K562 (cell line): ENCODE data around the gene GADD45B. TPM values are rescaled to one million over a fixed set of nuclear protein-coding genes. Genes with fewer than 3 reads are reported as not detected.

ENCODE experiments used
- BACH1 ChIP-seq: fragments of 200-800 bp; sonication (Bioruptor generic); IDR thresholded peaks from 2 replicates; pipeline ENCODE4 v1.6.1; 2016; ENCODE audit warnings: missing genetic modification characterization, missing compliant biosample characterization
- CCNT2 ChIP-seq: IDR thresholded peaks from 2 replicates; pipeline ENCODE4 v1.6.1; 2011; ENCODE audit warnings: borderline replicate concordance, low read depth, mild to moderate bottlenecking, moderate library complexity, mixed read lengths, low read length; ENCODE audit not compliant: insufficient read length; ENCODE audit errors: extremely low read depth
- CREB1 ChIP-seq, 2 experiments: sonication (generic) in 1 of 2; formaldehyde crosslinking in 1 of 2; IDR thresholded peaks; 2 replicates each; pipeline versions ENCODE4 v1.6.1 to v1.8.0; 2012 to 2022; ENCODE audit warnings: inconsistent platforms in 1 of 2, mild to moderate bottlenecking in 1 of 2, missing genetic modification reagents in 1 of 2, moderate library complexity in 1 of 2
- CTCF ChIP-seq, 3 experiments: IDR thresholded peaks in 2 of 3; conservative IDR thresholded peaks in 1 of 3; 2 replicates each; pipeline ENCODE4 v1.5.1; 2011 to 2012; ENCODE audit warnings: low read length in 3 of 3, mild to moderate bottlenecking in 3 of 3, control low read depth in 2 of 3, improper control_type of control experiment in 1 of 3, inconsistent platforms in 1 of 3, low read depth in 1 of 3, mixed read lengths in 1 of 3, moderate library complexity in 1 of 3; ENCODE audit not compliant: insufficient read depth in 2 of 3
- EGR1 ChIP-seq: fragments of 450-650 bp; conservative IDR thresholded peaks from 2 replicates; pipeline ENCODE4 v1.6.1; 2017; ENCODE audit warnings: mild to moderate bottlenecking
- FOXK2 ChIP-seq, 2 experiments: fragments of 450-650 bp; IDR thresholded peaks in 1 of 2; conservative IDR thresholded peaks in 1 of 2; 2 replicates each; pipeline ENCODE4 v1.6.1; 2016; ENCODE audit warnings: low read depth in 2 of 2, mild to moderate bottlenecking in 1 of 2
- HLTF ChIP-seq: fragments of 450-650 bp; IDR thresholded peaks from 2 replicates; pipeline ENCODE4 v1.6.1; 2016
- KDM2B ChIP-seq: fragments of 250-450 bp; sonication (Bioruptor Pico); IDR thresholded peaks from 2 replicates; pipeline ENCODE4 v1.8.0; 2021; ENCODE audit warnings: mild to moderate bottlenecking, moderate library complexity
- MEIS2 ChIP-seq: fragments of 450-650 bp; IDR thresholded peaks from 2 replicates; pipeline ENCODE4 v1.6.1; 2014; ENCODE audit warnings: mild to moderate bottlenecking; ENCODE audit not compliant: partially characterized antibody
- MTA3 ChIP-seq: fragments of 450-650 bp; formaldehyde crosslinking; IDR thresholded peaks from 2 replicates; pipeline ENCODE4 v1.6.1; 2017; ENCODE audit warnings: mild to moderate bottlenecking, borderline replicate concordance
- NFIC ChIP-seq: fragments of 450-650 bp; IDR thresholded peaks from 2 replicates; pipeline ENCODE4 v1.6.1; 2017; ENCODE audit warnings: mild to moderate bottlenecking, inconsistent platforms
- RBM17 ChIP-seq: fragments of 200-400 bp; formaldehyde crosslinking; IDR thresholded peaks from 2 replicates; pipeline ENCODE4 v1.6.1; 2017; ENCODE audit warnings: low read depth, mild to moderate bottlenecking, low read length, borderline replicate concordance
- TFAP4 ChIP-seq: sonication (generic); formaldehyde crosslinking; IDR thresholded peaks from 2 replicates; pipeline ENCODE4 v1.8.0; 2022; ENCODE audit warnings: missing genetic modification reagents, mild to moderate bottlenecking, moderate library complexity, borderline replicate concordance
- ZNF696 ChIP-seq: fragments of 250-450 bp; sonication (Bioruptor Pico); conservative IDR thresholded peaks from 2 replicates; pipeline ENCODE4 v1.4.0; 2020; ENCODE audit warnings: mild to moderate bottlenecking, moderate library complexity
- polyA plus RNA-seq, 8 experiments: library from polyadenylated mRNA; depleted of rRNA in 4 of 8; stranded (reverse) in 5 of 8; unstranded in 3 of 8; fragments of >200 nt; fragmentation: Nextera tagmentation in 2 of 8; fragmentation: Illumina TruSeq in 1 of 8; extraction: Ambion mirVana in 2 of 8; extraction: Trizol in 1 of 8; gene quantifications; 2 replicates each; pipeline versions ENCODE4 v1.2.1 to v1.2.3, GENCODE V29; 2011 to 2014; ENCODE audit warnings: inconsistent platforms in 1 of 8, missing spikeins in 1 of 8
- total RNA-seq, 7 experiments: library from RNA; depleted of rRNA in 6 of 7; stranded (reverse); fragments of >200 nt in 6 of 7; fragmentation: Illumina TruSeq in 2 of 7; extraction: Trizol in 2 of 7; gene quantifications; 2 replicates each; pipeline versions ENCODE4 v1.2.1 to v1.2.3, GENCODE V29; 2011 to 2021; ENCODE audit warnings: low replicate concordance in 1 of 7
- TF ChIP-seq, protein P1 (sequence below), 2 experiments: IDR thresholded peaks; 2 replicates each; pipeline ENCODE4 v1.6.1; 2012; ENCODE audit warnings: improper control_type of control experiment in 2 of 2, low read depth in 2 of 2, low read length in 2 of 2, borderline replicate concordance in 1 of 2
- TF ChIP-seq, protein P2 (sequence below): fragments of 200-800 bp; sonication (Bioruptor generic); IDR thresholded peaks from 2 replicates; pipeline ENCODE4 v1.6.1; 2017; ENCODE audit warnings: missing genetic modification characterization, missing compliant biosample characterization
- TF ChIP-seq, protein P3 (sequence below), 2 experiments: fragments of 450-650 bp; conservative IDR thresholded peaks; 2 replicates each; pipeline ENCODE4 v1.6.1; 2017; ENCODE audit warnings: mild to moderate bottlenecking in 2 of 2, moderate library complexity in 2 of 2

GADD45B gene
- total and polyA plus RNA-seq, 9 of the 15 experiments (the other 6 are each of a cell fraction or from before 2014, with no cell fraction given), result 0.06 to 4.1 (median 2.1) TPM

DNA sequence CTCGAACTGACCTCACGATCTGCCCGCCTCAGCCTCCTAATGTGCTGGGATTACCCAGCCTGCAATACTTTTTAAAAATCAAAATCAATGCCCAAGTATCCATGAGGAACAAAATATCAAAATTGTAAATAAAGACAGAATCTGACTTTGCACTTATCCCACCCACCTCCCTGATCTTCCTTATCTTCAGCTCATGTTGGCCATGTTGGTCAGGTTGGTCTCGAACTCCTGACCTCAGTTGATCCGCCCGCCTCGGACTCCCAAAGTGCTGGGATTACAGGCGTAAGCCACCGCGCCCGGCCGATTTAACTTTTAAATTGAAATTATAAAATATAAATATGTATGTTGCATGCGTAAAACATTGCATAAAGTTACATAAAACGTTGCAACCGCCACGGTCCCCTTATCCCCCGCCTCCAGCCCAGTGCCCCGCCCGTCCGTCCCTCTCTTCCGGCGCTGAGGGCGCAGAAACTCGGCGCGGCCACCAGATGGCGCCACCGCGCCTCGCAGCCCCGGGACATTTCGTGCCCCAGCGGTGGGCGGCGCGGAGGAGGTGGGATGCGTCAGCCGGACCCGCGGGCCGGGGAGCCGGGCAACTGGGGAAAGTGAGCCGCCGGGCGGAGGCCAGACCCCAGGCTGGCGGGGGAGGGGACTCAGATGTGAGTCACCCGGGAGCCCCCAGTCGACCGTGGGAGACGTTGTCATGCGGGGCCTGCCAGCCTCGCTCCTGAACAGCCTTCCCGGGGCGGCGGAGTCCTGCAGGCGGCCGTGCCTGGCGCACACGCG lies 1.5 kb upstream of the GADD45B start (continued):
- peak; percentile 83 for TF ChIP-seq TFAP4 (CRISPR knock-in tag)
- TF ChIP-seq RBM17, result no peak
- TF ChIP-seq EGR1, result peak; percentile 96
- TF ChIP-seq CTCF (IDR thresholded peaks at IDR 0.05 in 2 of 3, conservative IDR thresholded peaks at IDR 0.05 in 1 of 3; ENCODE audit: insufficient read depth in 2 of 3, low read depth in 1 of 3, low read length in 3 of 3), result peak; percentile 90 to 97 (median 94)
- TF ChIP-seq, protein P1, sequence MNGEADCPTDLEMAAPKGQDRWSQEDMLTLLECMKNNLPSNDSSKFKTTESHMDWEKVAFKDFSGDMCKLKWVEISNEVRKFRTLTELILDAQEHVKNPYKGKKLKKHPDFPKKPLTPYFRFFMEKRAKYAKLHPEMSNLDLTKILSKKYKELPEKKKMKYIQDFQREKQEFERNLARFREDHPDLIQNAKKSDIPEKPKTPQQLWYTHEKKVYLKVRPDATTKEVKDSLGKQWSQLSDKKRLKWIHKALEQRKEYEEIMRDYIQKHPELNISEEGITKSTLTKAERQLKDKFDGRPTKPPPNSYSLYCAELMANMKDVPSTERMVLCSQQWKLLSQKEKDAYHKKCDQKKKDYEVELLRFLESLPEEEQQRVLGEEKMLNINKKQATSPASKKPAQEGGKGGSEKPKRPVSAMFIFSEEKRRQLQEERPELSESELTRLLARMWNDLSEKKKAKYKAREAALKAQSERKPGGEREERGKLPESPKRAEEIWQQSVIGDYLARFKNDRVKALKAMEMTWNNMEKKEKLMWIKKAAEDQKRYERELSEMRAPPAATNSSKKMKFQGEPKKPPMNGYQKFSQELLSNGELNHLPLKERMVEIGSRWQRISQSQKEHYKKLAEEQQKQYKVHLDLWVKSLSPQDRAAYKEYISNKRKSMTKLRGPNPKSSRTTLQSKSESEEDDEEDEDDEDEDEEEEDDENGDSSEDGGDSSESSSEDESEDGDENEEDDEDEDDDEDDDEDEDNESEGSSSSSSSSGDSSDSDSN (IDR thresholded peaks at IDR 0.05; ENCODE audit: borderline replicate concordance in 1 of 2, low read depth in 2 of 2, low read length in 2 of 2), result no peak
- TF ChIP-seq NFIC, result peak; percentile 26; the same call in 1 of the 2 replicates
- TF ChIP-seq MTA3, result peak; percentile 81; the same call in 1 of the 2 replicates
- no peak for TF ChIP-seq MEIS2
- TF ChIP-seq FOXK2 (conservative IDR thresholded peaks at IDR 0.05 in 1 of 2, IDR thresholded peaks at IDR 0.05 in 1 of 2; ENCODE audit: low read depth in 2 of 2), result 0 out of 4 replicates have a peak, but pooled peaks of 1 of the 2 experiments have one; percentile 31
- TF ChIP-seq CCNT2, result peak; percentile 44
- no peak for TF ChIP-seq ZNF696 (CRISPR knock-in tag)
- no peak for TF ChIP-seq BACH1
- TF ChIP-seq, protein P2, sequence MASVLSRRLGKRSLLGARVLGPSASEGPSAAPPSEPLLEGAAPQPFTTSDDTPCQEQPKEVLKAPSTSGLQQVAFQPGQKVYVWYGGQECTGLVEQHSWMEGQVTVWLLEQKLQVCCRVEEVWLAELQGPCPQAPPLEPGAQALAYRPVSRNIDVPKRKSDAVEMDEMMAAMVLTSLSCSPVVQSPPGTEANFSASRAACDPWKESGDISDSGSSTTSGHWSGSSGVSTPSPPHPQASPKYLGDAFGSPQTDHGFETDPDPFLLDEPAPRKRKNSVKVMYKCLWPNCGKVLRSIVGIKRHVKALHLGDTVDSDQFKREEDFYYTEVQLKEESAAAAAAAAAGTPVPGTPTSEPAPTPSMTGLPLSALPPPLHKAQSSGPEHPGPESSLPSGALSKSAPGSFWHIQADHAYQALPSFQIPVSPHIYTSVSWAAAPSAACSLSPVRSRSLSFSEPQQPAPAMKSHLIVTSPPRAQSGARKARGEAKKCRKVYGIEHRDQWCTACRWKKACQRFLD (CRISPR knock-in tag), result 0 out of 2 replicates have a peak, but pooled peaks have one; percentile 47
- peak; percentile 33; the same call in 1 of the 2 replicates for TF ChIP-seq CREB1 (IDR thresholded peaks at IDR 0.05)
- TF ChIP-seq CREB1 (CRISPR knock-in tag; IDR thresholded peaks at IDR 0.05), result peak; percentile 74; the same call in 1 of the 2 replicates
- TF ChIP-seq, protein P3, sequence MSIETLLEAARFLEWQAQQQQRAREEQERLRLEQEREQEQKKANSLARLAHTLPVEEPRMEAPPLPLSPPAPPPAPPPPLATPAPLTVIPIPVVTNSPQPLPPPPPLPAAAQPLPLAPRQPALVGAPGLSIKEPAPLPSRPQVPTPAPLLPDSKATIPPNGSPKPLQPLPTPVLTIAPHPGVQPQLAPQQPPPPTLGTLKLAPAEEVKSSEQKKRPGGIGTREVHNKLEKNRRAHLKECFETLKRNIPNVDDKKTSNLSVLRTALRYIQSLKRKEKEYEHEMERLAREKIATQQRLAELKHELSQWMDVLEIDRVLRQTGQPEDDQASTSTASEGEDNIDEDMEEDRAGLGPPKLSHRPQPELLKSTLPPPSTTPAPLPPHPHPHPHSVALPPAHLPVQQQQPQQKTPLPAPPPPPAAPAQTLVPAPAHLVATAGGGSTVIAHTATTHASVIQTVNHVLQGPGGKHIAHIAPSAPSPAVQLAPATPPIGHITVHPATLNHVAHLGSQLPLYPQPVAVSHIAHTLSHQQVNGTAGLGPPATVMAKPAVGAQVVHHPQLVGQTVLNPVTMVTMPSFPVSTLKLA (conservative IDR thresholded peaks at IDR 0.05), result 0 out of 4 replicates have a peak, but pooled peaks of 1 of the 2 experiments have one; percentile 22
- TF ChIP-seq KDM2B (CRISPR knock-in tag), result 0 out of 2 replicates have a peak, but pooled peaks have one; percentile 72
- TF ChIP-seq HLTF, result peak; percentile 43; the same call in 1 of the 2 replicates
